GM19324 (cell line): ENCODE data around the gene AAMDC.

Experiments used
- ATAC-seq: cut with Tn5 transposase; IDR thresholded peaks from one replicate; pipeline ENCODE4 v1.9.1; 2021; ENCODE audit warnings: mild to moderate bottlenecking, moderate library complexity; ENCODE audit not compliant: unreplicated experiment, low FRiP score

AAMDC gene

GRCh38 chr11:77820565-77821348 lies at the start of gene AAMDC, which contains the start of gene RSF1:
Gene AAMDC, plus strand, starts transcription at chr11:77821144. Its CDS starts 21,353 bp downstream, at chr11:77842497.
Gene RSF1, minus strand, starts transcription at chr11:77820722. Its CDS starts 8 bp downstream, at chr11:77820714.
- peak; percentile 87 for ATAC-seq

GRCh38 chr11:77775936-77776335 lies 45.0 kb upstream of the AAMDC start:
- ATAC-seq = no peak

DNA sequence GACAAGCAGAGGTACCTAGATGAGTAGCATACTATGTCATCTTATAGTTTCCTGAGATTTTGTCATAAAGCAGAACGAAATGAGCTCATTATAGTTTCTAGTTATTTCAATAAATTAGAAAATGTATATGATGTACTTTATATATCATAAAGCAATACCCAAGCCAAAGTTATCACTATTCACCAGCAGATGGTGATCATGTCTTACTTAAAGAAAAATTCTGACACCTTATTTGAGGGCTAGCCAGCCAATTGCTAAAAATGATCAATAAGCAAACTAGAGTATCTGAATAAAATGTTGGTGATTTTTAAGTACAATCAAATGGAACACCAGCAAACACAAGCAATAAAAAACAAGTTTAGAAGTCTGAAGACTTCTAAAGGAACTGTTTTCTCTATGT lies 44.5 kb upstream of the AAMDC start:
- ATAC-seq = no peak

DNA sequence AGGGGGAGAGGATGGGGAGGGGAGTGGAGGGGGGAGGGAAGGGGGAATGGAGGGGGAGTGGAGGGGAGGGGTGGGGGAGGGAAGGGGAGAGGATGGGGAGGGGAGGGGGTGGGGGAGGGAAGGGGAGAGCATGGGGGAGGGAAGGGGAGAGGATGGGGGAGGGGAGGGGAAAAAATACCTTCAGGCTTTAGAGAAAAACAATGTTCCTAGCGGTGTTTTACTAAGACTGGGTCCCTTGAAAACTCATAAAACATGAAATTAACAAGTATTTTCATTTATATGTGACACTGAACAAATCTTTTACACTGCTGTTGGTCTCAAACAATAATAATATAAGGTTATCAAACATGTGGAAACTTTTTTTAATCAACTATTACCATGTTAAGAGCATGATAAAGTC lies 42.8 kb upstream of the AAMDC start:
- ATAC-seq = no peak

- ATAC-seq = no peak
Measured at GRCh38 chr11:77778549-77778948, 42.4 kb upstream of the AAMDC start.

- no peak for ATAC-seq
Measured at GRCh38 chr11:77779935-77780334, 41.0 kb upstream of the AAMDC start.

- no peak for ATAC-seq
Measured at GRCh38 chr11:77783025-77783424, 37.9 kb upstream of the AAMDC start.

GRCh38 chr11:77784572-77784971 lies 36.4 kb upstream of the AAMDC start:
- ATAC-seq = no peak

GRCh38 chr11:77789061-77789730 lies 31.7 kb upstream of the AAMDC start:
- no peak for ATAC-seq

GRCh38 chr11:77789731-77790476 lies 31.0 kb upstream of the AAMDC start:
- ATAC-seq = no peak

DNA sequence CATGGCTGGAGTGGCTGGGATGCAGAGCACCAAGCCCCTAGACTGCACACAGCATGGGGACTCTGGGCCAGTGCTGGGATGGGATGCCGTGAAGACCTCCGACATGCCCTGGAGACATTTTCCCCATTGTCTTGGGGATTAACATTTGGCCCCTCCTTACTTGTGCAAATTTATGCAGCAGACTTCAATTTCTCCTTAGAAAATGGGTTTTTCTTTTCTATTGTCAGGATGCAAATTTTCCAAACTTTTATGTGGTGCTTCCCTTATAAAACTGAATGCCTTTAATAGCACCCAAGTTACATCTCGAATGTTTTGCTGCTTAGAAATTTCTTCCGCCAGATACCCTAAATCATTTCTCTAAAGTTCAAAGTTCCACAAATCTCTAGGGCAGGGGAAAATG lies 29.6 kb upstream of the AAMDC start:
- no peak for ATAC-seq

GRCh38 chr11:77793972-77794371 lies 27.0 kb upstream of the AAMDC start:
- ATAC-seq = no peak

DNA sequence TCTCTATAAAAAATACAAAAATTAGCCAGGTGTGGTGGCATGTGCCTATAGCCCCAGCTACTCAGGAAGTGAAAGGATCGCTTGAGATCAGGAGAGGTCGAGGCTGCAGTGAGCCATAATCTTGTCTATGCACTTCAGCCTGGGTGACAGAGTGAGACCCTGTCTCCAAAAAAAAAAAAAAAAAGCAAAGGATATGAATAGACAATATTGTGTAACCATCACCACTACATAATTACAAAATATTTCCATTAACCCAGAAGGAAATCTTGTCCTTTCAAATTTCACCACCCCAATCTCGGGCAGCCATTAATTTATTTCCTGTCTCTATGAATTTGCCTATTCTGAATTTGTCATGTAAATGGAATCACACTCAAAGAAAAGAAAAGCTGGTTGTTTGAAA lies 21.6 kb upstream of the AAMDC start:
- ATAC-seq = no peak

DNA sequence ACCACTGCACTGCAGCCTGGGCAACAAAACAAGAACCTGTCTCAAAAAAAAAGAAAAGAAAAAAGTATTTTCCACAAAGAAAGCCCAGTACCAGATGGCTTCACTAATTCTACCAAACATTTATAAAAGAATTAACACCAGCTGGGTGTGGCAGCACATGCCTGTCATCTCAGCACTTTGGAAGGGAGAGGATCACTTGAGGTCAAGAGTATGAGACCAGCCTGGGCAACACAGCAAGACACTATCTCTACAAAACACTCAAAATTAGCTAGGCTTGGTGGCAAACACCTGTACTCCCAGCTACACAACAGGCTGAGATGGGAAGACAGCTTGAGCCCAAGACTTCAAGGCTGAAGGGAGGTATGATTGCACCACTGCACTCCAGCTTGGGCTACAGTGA lies 20.5 kb upstream of the AAMDC start:
- no peak for ATAC-seq

DNA sequence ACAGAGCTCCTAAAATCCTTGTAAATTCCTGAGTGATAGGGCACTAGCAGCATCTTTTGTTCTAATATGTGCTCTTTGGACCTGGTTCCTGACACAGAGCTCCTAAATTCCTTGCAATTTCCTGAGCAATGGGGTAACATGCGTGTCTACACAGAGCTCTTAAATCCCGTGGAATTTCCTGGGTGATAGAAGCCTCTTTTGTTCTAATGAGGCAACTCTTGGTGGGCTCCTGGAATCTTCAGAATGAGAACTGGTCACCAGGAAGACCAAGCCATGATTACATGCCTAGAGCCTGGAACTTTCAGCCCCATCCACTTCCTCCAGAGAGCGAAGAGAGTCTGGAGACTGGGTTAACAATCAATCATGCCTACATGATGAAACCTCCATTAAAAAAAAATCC lies 19.5 kb upstream of the AAMDC start:
- ATAC-seq = no peak

DNA sequence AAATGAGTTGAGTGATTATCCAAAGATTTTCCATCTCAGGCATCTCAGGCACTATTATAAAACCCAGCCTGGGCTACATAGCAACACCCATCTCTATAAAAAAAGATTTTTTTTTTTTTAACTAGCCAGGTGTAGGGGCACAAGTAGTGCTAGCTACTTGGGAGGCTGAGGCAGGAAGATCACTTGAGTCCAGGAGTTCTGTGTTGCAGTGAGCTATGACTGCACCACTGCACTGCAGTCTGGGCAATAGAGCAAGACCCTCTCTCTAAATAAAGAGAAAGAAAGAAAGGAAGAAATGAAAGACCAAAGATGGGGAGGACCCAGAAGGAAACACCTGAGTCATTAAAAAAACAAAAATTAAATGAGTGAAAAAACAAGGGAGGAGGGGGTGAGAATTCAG lies 14.5 kb upstream of the AAMDC start:
- no peak for ATAC-seq

DNA sequence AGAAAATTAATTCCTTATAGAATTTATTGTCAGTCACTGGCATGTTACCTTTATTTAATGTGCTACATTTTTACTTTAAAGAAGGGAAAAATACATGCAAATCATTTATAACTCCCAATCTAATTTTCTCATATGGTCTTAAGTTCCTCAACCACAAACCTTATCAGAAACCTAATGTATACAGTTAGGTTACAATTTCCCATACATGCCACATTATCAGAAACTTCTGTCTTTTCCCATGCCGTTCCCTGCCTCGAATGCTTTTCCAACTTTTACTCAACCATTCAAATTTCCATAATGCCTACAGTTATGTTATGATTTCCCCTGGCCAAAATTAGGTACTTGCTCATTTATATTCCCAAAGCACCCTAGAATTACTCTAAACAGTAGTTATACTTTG lies 14.0 kb upstream of the AAMDC start:
- ATAC-seq = no peak

DNA sequence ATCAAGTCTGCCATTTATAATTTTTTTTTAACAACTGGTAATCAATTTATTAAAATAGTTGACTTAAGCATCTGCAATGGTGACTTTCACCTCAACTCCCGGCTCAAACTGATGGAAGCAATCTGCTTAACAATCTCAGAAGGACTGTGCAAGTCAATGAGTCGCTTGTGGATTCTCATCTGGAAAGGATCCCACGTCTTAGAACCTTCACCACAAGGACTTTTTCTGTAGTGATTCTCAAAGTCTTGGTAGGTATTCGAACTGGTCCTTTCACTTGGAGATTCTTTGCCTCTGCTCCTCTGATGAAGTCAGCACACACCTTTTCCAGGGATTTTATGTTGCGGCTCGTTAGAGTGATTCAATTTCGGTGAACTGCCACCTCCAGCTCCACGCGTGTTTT lies 7.7 kb upstream of the AAMDC start:
- ATAC-seq = no peak

GRCh38 chr11:77814848-77815247 lies 6.1 kb upstream of the AAMDC start:
- ATAC-seq = no peak

DNA sequence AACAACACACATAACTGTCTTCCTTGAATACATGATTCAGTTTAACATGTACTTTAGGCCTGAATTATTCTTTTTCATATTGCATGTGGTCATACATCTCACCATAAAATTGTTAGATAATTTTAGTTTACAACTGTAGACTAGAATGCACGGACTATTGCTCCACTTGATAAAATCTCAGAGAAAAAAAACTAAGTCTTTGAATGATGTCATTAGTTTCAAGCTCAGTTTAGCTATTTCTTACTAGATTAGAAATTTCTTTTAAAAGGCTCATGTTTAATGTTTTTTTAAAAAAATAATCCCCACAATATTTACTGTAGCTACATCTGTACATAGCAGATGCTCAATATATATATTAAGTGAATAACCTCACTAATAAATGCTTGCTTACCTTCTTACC lies 5.5 kb upstream of the AAMDC start:
- no peak for ATAC-seq

DNA sequence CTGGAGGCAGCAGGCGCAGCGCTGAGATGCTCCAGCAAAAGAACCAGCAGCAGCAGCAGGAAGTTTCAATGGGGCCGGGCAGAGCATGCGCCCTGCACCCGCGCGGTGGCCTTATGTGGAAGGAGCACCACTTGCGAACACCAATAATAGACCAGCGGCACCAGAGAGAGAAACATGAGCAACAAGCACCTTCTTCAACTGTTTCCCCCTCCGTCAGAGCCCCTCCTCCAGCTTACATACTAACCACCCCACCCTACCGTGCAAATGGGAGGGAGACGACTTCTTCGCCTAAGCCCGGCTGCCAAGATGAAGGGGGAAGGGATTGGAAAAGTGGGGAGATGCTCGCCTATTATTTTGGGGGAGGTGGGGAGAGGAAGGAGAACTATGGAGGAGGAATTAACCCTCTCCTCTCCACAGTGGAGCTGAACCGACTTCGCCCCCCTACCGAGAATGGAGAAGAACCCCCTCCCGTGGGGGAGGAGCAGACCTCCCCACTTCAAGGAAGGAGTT lies 1.5 kb upstream of the AAMDC start:
- peak; percentile 39 for ATAC-seq
